DND-41 (cell line): Measurements from ENCODE around the gene VENTX.

Experiments used
- EZH2 ChIP-seq: IDR thresholded peaks from 3 replicates; pipeline ENCODE4 v1.6.1; 2012; ENCODE audit warnings: borderline replicate concordance, low read depth, mild to moderate bottlenecking, moderate library complexity, low read length, inconsistent platforms; ENCODE audit not compliant: severe bottlenecking
- TF ChIP-seq, protein P1 (sequence below): IDR thresholded peaks from 2 replicates; pipeline ENCODE4 v1.5.1; 2012; ENCODE audit warnings: borderline replicate concordance, low read length, moderate library complexity, mild to moderate bottlenecking; ENCODE audit not compliant: poor library complexity, severe bottlenecking; ENCODE audit errors: extremely low read depth

DNA sequence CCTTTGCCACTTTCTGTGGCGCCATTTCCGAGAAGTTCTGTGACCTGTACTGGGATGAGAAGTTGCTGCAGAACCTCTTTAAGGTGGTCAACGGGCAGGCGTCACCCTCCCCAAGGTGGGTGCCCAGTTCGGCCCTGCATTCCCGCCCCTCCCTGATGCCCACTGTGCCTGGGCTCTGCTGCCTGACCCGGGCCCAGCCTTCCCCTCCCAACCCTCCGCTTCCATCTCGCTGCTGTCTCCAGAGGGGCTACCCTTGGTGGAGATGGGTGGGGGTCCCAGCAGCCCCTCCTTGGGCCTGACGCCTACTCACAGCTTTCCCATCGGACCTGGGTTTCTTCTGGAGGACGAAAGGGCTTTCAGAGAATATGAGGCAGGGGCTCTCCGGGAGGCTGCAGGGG is 38.2 kb upstream of the VENTX start:
- TF ChIP-seq EZH2 = no peak
- TF ChIP-seq, protein P1, sequence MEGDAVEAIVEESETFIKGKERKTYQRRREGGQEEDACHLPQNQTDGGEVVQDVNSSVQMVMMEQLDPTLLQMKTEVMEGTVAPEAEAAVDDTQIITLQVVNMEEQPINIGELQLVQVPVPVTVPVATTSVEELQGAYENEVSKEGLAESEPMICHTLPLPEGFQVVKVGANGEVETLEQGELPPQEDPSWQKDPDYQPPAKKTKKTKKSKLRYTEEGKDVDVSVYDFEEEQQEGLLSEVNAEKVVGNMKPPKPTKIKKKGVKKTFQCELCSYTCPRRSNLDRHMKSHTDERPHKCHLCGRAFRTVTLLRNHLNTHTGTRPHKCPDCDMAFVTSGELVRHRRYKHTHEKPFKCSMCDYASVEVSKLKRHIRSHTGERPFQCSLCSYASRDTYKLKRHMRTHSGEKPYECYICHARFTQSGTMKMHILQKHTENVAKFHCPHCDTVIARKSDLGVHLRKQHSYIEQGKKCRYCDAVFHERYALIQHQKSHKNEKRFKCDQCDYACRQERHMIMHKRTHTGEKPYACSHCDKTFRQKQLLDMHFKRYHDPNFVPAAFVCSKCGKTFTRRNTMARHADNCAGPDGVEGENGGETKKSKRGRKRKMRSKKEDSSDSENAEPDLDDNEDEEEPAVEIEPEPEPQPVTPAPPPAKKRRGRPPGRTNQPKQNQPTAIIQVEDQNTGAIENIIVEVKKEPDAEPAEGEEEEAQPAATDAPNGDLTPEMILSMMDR = no peak
